Endothelial cell (in vitro differentiated cells): ENCODE data around the gene ERC1. TPM values are rescaled to one million over a fixed set of nuclear protein-coding genes. Genes with fewer than 3 reads are reported as not detected.

Experiments used
- DNase-seq: peaks from one replicate; pipeline ENCODE4 v3.0.0; 2021; ENCODE audit warnings: low spot score
- H3K27ac Mint-ChIP-seq: one replicate; pipeline ENCODE4 v1.8.0; 2021; ENCODE audit warnings: mixed read lengths, inconsistent platforms; ENCODE audit not compliant: unreplicated experiment
- H3K27me3 Mint-ChIP-seq: one replicate; pipeline ENCODE4 v1.8.0; 2021; ENCODE audit warnings: mild to moderate bottlenecking, moderate library complexity, mixed read lengths, inconsistent platforms; ENCODE audit not compliant: unreplicated experiment
- H3K36me3 Mint-ChIP-seq: one replicate; pipeline ENCODE4 v1.8.0; 2021; ENCODE audit warnings: mild to moderate bottlenecking, low read depth, mixed read lengths, inconsistent platforms; ENCODE audit not compliant: unreplicated experiment
- H3K4me1 Mint-ChIP-seq: one replicate; pipeline ENCODE4 v1.8.0; 2021; ENCODE audit warnings: mild to moderate bottlenecking, mixed read lengths, inconsistent platforms; ENCODE audit not compliant: unreplicated experiment
- H3K4me3 Mint-ChIP-seq: one replicate; pipeline ENCODE4 v1.8.0; 2021; ENCODE audit warnings: mild to moderate bottlenecking, mixed read lengths, inconsistent platforms; ENCODE audit not compliant: unreplicated experiment
- H3K9me3 Mint-ChIP-seq: one replicate; pipeline ENCODE4 v1.8.0; 2021; ENCODE audit warnings: mixed read lengths, inconsistent platforms; ENCODE audit not compliant: unreplicated experiment
- total RNA-seq: library from RNA; stranded (reverse); fragmentation: NEBNext Ultra II Directional; extraction: Animal tissue kit (Norgen Biotek cat#: 25700); gene quantifications from one replicate; pipeline ENCODE4 v1.2.1, GENCODE V29; 2021; ENCODE audit not compliant: unreplicated experiment
- TF ChIP-seq, protein P1 (sequence below): fragments of 200-600 bp; sonication (generic); IDR thresholded peaks from one replicate; pipeline ENCODE4 v1.5.0; 2021; ENCODE audit warnings: antibody characterized with exemption; ENCODE audit not compliant: unreplicated experiment

ERC1 gene
- total RNA-seq, 1 donor from 2014 or later = 57.9 TPM

- Mint-ChIP-seq H3K27ac (no peak overlapping the region), H3K27me3 (no peaks in the 10 kb centered on the region), H3K9me3 (no peaks in the 10 kb centered on the region), H3K36me3 (no peaks in the 10 kb centered on the region), H3K4me3 (no peak overlapping the region), H3K4me1 (peaks cover 11% of the 10 kb centered on the region)
- TF ChIP-seq, protein P1, sequence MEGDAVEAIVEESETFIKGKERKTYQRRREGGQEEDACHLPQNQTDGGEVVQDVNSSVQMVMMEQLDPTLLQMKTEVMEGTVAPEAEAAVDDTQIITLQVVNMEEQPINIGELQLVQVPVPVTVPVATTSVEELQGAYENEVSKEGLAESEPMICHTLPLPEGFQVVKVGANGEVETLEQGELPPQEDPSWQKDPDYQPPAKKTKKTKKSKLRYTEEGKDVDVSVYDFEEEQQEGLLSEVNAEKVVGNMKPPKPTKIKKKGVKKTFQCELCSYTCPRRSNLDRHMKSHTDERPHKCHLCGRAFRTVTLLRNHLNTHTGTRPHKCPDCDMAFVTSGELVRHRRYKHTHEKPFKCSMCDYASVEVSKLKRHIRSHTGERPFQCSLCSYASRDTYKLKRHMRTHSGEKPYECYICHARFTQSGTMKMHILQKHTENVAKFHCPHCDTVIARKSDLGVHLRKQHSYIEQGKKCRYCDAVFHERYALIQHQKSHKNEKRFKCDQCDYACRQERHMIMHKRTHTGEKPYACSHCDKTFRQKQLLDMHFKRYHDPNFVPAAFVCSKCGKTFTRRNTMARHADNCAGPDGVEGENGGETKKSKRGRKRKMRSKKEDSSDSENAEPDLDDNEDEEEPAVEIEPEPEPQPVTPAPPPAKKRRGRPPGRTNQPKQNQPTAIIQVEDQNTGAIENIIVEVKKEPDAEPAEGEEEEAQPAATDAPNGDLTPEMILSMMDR = no peak
- DNase-seq = no peak
These were observed 111.9 kb downstream of the ERC1 start for GRCh38 chr12:1102791-1103450.

- no peaks in the 10 kb centered on the region for H3K36me3 Mint-ChIP-seq
- no peaks in the 10 kb centered on the region for H3K9me3 Mint-ChIP-seq
- H3K27me3 Mint-ChIP-seq = no peaks in the 10 kb centered on the region
- DNase-seq = no peak
- peak overlapping the region; percentile 15 for H3K4me3 Mint-ChIP-seq
- TF ChIP-seq, protein P1 = no peak
- no peak overlapping the region for H3K27ac Mint-ChIP-seq
- peaks cover 11% of the 10 kb centered on the region for H3K4me1 Mint-ChIP-seq
These were observed 112.6 kb downstream of the ERC1 start for GRCh38 chr12:1103632-1104031.

- no peaks in the 10 kb centered on the region for H3K27me3 Mint-ChIP-seq
- H3K4me3 Mint-ChIP-seq = no peak overlapping the region
These were observed 113.2 kb downstream of the ERC1 start for GRCh38 chr12:1104088-1104800.

DNA sequence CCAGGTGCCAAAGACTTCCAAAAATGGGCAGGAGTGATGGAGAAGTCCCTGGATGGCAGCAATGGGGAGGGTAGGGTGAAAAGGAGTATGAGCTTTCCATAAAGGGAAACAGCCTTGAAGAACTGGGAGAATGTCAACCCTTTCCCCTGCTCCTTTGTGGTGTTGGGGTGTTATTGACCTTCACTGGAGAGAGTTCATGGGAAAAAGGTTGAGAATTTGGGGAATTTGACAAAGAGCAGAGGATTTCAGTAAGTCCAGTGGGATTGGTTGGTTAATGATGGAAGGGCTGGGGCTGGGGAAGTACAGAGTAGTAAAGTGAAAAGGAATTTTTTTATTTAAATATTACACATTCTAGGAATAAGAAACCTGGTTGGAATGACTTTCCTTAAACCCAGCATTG is 116.6 kb downstream of the ERC1 start:
- Mint-ChIP-seq H3K4me3 (no peak overlapping the region), H3K27ac (no peak overlapping the region), H3K4me1 (peaks cover 3% of the 10 kb centered on the region), H3K9me3 (no peaks in the 10 kb centered on the region), H3K27me3 (no peaks in the 10 kb centered on the region), H3K36me3 (no peaks in the 10 kb centered on the region)
- TF ChIP-seq, protein P1 = no peak
- no peak for DNase-seq

More at GRCh38 chr12:1104088-1104800, 113.2 kb downstream of the ERC1 start:
- DNase-seq = no peak
- H3K9me3 Mint-ChIP-seq = no peaks in the 10 kb centered on the region
- TF ChIP-seq, protein P1 = no peak
- no peak overlapping the region for H3K27ac Mint-ChIP-seq
- peaks cover 11% of the 10 kb centered on the region for H3K4me1 Mint-ChIP-seq
- no peaks in the 10 kb centered on the region for H3K36me3 Mint-ChIP-seq

DNA sequence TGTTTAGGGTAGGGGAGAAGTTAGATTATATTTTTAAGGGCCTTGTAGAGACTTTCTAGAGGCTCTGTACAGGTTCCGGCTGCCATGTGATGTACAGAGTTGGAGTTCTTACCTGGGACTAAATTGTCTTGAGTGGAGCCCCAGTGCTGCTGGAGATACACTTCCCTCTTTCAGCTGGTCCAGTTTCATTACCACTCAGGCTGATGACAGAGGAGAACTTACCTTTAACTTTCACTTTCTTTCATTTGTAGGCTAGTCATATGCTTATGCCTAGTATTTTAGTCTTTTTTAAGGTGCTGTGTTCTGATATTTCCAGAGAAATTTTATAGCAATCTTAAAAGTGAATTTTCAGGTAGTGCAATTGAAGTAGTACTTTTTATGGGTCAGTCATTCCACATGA is 117.3 kb downstream of the ERC1 start:
- no peak for DNase-seq
- H3K4me3 Mint-ChIP-seq = no peak overlapping the region
- TF ChIP-seq, protein P1 = no peak

More for the DNA sequence above, 117.3 kb downstream of the ERC1 start:
- no peaks in the 10 kb centered on the region for H3K36me3 Mint-ChIP-seq
- H3K27me3 Mint-ChIP-seq = no peaks in the 10 kb centered on the region
- no peak overlapping the region for H3K27ac Mint-ChIP-seq
- no peaks in the 10 kb centered on the region for H3K9me3 Mint-ChIP-seq
- H3K4me1 Mint-ChIP-seq = peaks cover 3% of the 10 kb centered on the region
